Erythroblast (primary cell): ENCODE results near the gene LINC00632.

Source experiments
- GATA1 ChIP-seq: IDR thresholded peaks from 2 replicates; pipeline ENCODE4 v1.6.1; 2011; ENCODE audit warnings: low read depth, mild to moderate bottlenecking, control low read depth, low read length, moderate library complexity
- POLR2A ChIP-seq: IDR thresholded peaks from 2 replicates; pipeline ENCODE4 v1.6.1; 2011; ENCODE audit warnings: mild to moderate bottlenecking, low read length

- no peak for TF ChIP-seq POLR2A
- no peak for TF ChIP-seq GATA1
Measured at GRCh38 chrX:140723121-140723715, 13.7 kb downstream of the LINC00632 start.
